ENCODE results near the gene COX19. TPM values are rescaled to one million over a fixed set of nuclear protein-coding genes. Genes with fewer than 3 reads are reported as not detected.

COX19 gene
- total and polyA plus RNA-seq, 2 of the 13 experiments (the other 11 are each of a cell fraction or from before 2014, with no cell fraction given): 11.5 to 21.7 TPM

- no peak for TF ChIP-seq ZNF281 (CRISPR knock-in tag; IDR thresholded peaks at IDR 0.05; ENCODE audit: borderline replicate concordance)
- no peak for TF ChIP-seq E2F1 (CRISPR knock-in tag; IDR thresholded peaks at IDR 0.05)
- TF ChIP-seq GMEB1 (CRISPR knock-in tag; IDR thresholded peaks at IDR 0.05; ENCODE audit: borderline replicate concordance): peak; percentile 74
- no peak for TF ChIP-seq RBM39 (IDR thresholded peaks at IDR 0.05; ENCODE audit: low read depth, low read length, poor library complexity, severe bottlenecking)
- no peak for TF ChIP-seq SOX13 (IDR thresholded peaks at IDR 0.05)
- peak in 1 of 2 experiments; percentile 69; a peak in 2 of 4 replicates for TF ChIP-seq SOX13 (CRISPR knock-in tag; conservative IDR thresholded peaks at IDR 0.05 in 1 of 2, IDR thresholded peaks at IDR 0.05 in 1 of 2)
- TF ChIP-seq TBP (CRISPR knock-in tag; IDR thresholded peaks at IDR 0.05): no peak
- TF ChIP-seq FOXC1 (CRISPR knock-in tag; IDR thresholded peaks at IDR 0.05; ENCODE audit: borderline replicate concordance): no peak
- no peak for TF ChIP-seq TGIF2 (CRISPR knock-in tag; IDR thresholded peaks at IDR 0.05)
- TF ChIP-seq ZNF430 (CRISPR knock-in tag; IDR thresholded peaks at IDR 0.05): no peak; the same call in 1 of the 2 replicates
- TF ChIP-seq, protein P1, sequence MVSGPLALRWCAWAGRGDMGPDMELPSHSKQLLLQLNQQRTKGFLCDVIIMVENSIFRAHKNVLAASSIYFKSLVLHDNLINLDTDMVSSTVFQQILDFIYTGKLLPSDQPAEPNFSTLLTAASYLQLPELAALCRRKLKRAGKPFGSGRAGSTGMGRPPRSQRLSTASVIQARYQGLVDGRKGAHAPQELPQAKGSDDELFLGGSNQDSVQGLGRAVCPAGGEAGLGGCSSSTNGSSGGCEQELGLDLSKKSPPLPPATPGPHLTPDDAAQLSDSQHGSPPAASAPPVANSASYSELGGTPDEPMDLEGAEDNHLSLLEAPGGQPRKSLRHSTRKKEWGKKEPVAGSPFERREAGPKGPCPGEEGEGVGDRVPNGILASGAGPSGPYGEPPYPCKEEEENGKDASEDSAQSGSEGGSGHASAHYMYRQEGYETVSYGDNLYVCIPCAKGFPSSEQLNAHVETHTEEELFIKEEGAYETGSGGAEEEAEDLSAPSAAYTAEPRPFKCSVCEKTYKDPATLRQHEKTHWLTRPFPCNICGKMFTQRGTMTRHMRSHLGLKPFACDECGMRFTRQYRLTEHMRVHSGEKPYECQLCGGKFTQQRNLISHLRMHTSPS (CRISPR knock-in tag; IDR thresholded peaks at IDR 0.05; ENCODE audit: low read depth): peak; percentile 80; the same call in 1 of the 2 replicates
- TF ChIP-seq ZNF432 (CRISPR knock-in tag; IDR thresholded peaks at IDR 0.05; ENCODE audit: borderline replicate concordance): no peak
- TF ChIP-seq ZNF749 (CRISPR knock-in tag; IDR thresholded peaks at IDR 0.05; ENCODE audit: borderline replicate concordance): no peak
- TF ChIP-seq, protein P2, sequence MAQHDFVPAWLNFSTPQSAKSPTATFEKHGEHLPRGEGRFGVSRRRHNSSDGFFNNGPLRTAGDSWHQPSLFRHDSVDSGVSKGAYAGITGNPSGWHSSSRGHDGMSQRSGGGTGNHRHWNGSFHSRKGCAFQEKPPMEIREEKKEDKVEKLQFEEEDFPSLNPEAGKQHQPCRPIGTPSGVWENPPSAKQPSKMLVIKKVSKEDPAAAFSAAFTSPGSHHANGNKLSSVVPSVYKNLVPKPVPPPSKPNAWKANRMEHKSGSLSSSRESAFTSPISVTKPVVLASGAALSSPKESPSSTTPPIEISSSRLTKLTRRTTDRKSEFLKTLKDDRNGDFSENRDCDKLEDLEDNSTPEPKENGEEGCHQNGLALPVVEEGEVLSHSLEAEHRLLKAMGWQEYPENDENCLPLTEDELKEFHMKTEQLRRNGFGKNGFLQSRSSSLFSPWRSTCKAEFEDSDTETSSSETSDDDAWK (CRISPR knock-in tag; IDR thresholded peaks at IDR 0.05): no peak
- TF ChIP-seq ZSCAN5A (CRISPR knock-in tag; IDR thresholded peaks at IDR 0.05; ENCODE audit: borderline replicate concordance): no peak
- TF ChIP-seq TBL1XR1 (IDR thresholded peaks at IDR 0.05; ENCODE audit: borderline replicate concordance, low read length, partially characterized antibody): no peak
Observed at GRCh38 chr7:960269-960871, 15.0 kb downstream of the COX19 start (continued).
